ENCODE data around the gene INF2.
A peak's percentile ranks its signal among the peaks of the same experiment; 100 is the strongest.
"Not testable (repeated sequence)": the region's sequence is repeated elsewhere in the genome, so short reads cannot be mapped to it uniquely, and the experiment has no call there.

INF2 gene

DNA sequence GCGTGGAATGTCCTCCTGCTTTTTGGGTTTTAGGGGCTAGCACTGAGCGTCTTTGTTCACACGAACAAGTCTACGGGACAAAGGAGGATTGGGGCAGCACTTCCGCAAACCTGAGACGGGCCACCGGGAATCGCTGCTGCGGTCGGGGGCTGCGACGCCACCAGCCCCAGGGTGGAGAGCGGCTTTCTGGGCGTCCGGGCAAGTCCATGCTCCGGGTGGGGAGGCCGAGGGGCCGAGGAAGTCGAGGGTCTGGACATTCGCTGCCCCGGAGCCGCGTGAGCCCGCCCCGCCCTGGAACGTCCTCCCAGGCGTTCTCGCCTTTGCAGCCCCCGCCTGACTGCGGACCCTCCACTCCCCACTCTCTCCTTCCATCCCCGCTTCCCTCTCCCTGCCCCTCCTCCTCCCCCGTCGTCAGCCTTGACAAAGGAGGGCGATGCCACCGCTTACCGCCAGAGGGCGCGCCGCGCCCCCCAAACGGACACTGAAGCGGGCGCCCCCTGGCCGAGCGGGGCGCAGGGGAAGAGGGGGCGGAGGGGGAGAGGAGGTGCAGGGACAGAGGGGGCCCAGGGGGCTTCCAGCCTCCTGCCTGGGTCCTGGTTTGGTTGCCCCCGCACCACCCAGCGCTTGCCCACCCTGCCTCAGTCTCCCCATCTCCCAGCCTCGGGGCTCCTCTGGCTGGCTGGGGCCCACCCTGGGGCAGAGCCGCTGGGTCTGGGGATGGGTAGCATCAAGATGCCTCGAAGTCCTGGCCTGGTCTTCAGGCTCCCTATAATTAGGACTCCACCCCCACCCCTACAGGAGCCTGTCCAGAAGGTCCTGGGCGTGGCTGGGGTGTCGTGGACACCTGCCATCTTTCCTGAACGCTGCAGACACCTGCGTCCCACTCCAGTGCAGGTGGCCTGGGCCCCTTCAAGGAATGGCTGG, 39.1 kb upstream of the INF2 start:
- ChIA-PET POLR2A (no interaction called here), CTCF (no interaction called here)
- no peak for TF ChIP-seq CTBP1 (IDR thresholded peaks at IDR 0.05; ENCODE audit: borderline replicate concordance)
- TF ChIP-seq ZNF384 (IDR thresholded peaks at IDR 0.05) = no peak
- no peak for TF ChIP-seq HDGF (IDR thresholded peaks at IDR 0.05; ENCODE audit: borderline replicate concordance)
- no peak for TF ChIP-seq LEF1 (IDR thresholded peaks at IDR 0.05; ENCODE audit: borderline replicate concordance)
- DNase-seq (ENCODE audit: extremely low spot score) = peak; percentile 85

- POLR2A ChIA-PET = no interaction called here
- no peak for TF ChIP-seq ZNF384 (IDR thresholded peaks at IDR 0.05)
- no peak for TF ChIP-seq FOXK2 (IDR thresholded peaks at IDR 0.05)
- no peak for TF ChIP-seq SP1 (IDR thresholded peaks at IDR 0.05)
- TF ChIP-seq ELF4 (IDR thresholded peaks at IDR 0.05) = no peak
- TF ChIP-seq PKNOX1 (IDR thresholded peaks at IDR 0.05) = no peak
- TF ChIP-seq FOXM1 (IDR thresholded peaks at IDR 0.05; ENCODE audit: borderline replicate concordance) = no peak
- TF ChIP-seq CTBP1 (IDR thresholded peaks at IDR 0.05; ENCODE audit: borderline replicate concordance) = no peak
- no peak for TF ChIP-seq FOXA1 (IDR thresholded peaks at IDR 0.05)
- TF ChIP-seq NFRKB (IDR thresholded peaks at IDR 0.05) = no peak
- DNase-seq (ENCODE audit: extremely low spot score) = no peak
- CTCF ChIA-PET = no interaction called here
Measured at GRCh38 chr14:104650981-104651875, 38.2 kb upstream of the INF2 start.

DNA sequence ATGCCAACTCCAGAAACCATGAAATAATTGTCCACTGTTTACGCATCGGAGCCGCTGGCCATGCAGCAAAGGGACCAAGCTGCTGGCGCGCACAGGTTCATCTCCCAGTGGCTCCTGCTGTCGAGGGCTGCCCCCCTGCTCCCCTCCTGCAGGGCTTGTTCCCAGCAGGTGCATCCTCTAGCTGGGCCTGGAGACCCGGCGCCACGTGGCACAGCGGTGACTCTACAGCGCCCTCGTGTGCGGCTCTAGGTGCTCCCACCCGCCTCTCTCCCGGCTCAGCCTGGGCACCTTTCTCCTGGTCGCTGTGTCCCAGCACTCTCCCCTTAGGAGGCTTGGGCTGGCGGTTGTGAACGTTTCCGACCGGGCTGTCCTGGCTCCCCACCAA, 37.5 kb upstream of the INF2 start:
- CTCF ChIA-PET = no interaction called here
- no peak for DNase-seq (ENCODE audit: extremely low spot score)
- POLR2A ChIA-PET = no interaction called here
- TF ChIP-seq L3MBTL2 (conservative IDR thresholded peaks at IDR 0.05) = no peak
- TF ChIP-seq FOXM1 (IDR thresholded peaks at IDR 0.05; ENCODE audit: borderline replicate concordance) = no peak
- TF ChIP-seq FOXA1 (IDR thresholded peaks at IDR 0.05) = no peak

- CTCF ChIA-PET = no interaction called here
Measured at GRCh38 chr14:104652386-104652785, 37.0 kb upstream of the INF2 start.

DNA sequence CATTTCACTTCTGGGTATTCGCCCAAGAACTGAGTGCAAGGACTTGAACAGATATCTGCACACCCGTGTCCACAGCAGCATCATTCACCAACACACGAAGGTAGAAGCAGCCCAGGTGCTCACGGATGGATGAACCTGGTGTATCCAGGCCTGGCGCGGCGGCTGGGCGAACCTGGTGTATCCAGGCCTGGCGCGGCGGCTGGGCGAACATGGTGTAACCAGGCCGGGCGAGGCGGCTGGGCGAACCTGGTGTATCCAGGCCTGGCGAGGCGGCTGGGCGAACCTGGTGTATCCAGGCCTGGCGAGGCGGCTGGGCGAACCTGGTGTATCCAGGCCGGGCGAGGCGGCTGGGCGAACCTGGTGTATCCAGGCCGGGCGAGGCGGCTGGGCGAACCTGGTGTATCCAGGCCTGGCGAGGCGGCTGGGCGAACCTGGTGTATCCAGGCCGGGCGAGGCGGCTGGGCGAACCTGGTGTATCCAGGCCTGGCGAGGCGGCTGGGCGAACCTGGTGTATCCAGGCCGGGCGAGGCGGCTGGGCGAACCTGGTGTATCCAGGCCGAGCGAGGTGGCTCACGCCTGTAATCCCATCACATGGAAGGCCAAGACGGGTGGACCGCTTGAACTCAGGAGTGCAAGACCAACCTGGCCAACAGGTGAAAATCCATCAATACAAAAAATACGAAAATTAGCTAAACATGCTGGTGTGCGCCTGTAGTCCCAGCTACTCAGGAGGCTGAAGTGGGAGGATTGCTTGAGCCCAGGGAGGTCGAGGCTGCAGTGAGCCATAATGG, 36.1 kb upstream of the INF2 start:
- DNase-seq (ENCODE audit: extremely low spot score); CTCF ChIA-PET: not testable (repeated sequence)

More at GRCh38 chr14:104652386-104652785, 37.0 kb upstream of the INF2 start:
- POLR2A ChIA-PET = no interaction called here
- no peak for DNase-seq (ENCODE audit: extremely low spot score)
- no peak for TF ChIP-seq FOXM1 (IDR thresholded peaks at IDR 0.05; ENCODE audit: borderline replicate concordance)
- TF ChIP-seq ZNF384 (IDR thresholded peaks at IDR 0.05) = no peak
- no peak for TF ChIP-seq ELF4 (IDR thresholded peaks at IDR 0.05)
- TF ChIP-seq FOXA1 (IDR thresholded peaks at IDR 0.05) = no peak
- no peak for TF ChIP-seq FOXK2 (IDR thresholded peaks at IDR 0.05)
- TF ChIP-seq L3MBTL2 (conservative IDR thresholded peaks at IDR 0.05) = no peak
- TF ChIP-seq PKNOX1 (IDR thresholded peaks at IDR 0.05) = no peak
- TF ChIP-seq LEF1 (IDR thresholded peaks at IDR 0.05; ENCODE audit: borderline replicate concordance) = no peak
- no peak for TF ChIP-seq BHLHE40 (IDR thresholded peaks at IDR 0.05; ENCODE audit: borderline replicate concordance)
- no peak for TF ChIP-seq TARDBP (IDR thresholded peaks at IDR 0.05)
- TF ChIP-seq CTBP1 (IDR thresholded peaks at IDR 0.05; ENCODE audit: borderline replicate concordance) = no peak
- no peak for TF ChIP-seq ARNT (IDR thresholded peaks at IDR 0.05)
- TF ChIP-seq NFRKB (IDR thresholded peaks at IDR 0.05) = no peak

GRCh38 chr14:104654119-104654518, 35.3 kb upstream of the INF2 start:
- TF ChIP-seq TARDBP (IDR thresholded peaks at IDR 0.05) = no peak
- no peak for TF ChIP-seq NFRKB (IDR thresholded peaks at IDR 0.05)
- TF ChIP-seq ARNT (IDR thresholded peaks at IDR 0.05) = no peak
- TF ChIP-seq FOXK2 (IDR thresholded peaks at IDR 0.05) = no peak
- no peak for TF ChIP-seq FOXM1 (IDR thresholded peaks at IDR 0.05; ENCODE audit: borderline replicate concordance)
- no peak for TF ChIP-seq L3MBTL2 (conservative IDR thresholded peaks at IDR 0.05)
- TF ChIP-seq FOXA1 (IDR thresholded peaks at IDR 0.05) = no peak
- no peak for TF ChIP-seq BHLHE40 (IDR thresholded peaks at IDR 0.05; ENCODE audit: borderline replicate concordance)
- no peak for TF ChIP-seq LEF1 (IDR thresholded peaks at IDR 0.05; ENCODE audit: borderline replicate concordance)
- no peak for TF ChIP-seq CTBP1 (IDR thresholded peaks at IDR 0.05; ENCODE audit: borderline replicate concordance)
- TF ChIP-seq ZNF384 (IDR thresholded peaks at IDR 0.05) = no peak
- TF ChIP-seq SP1 (IDR thresholded peaks at IDR 0.05) = no peak
- no peak for TF ChIP-seq SUZ12 (IDR thresholded peaks at IDR 0.05)
- TF ChIP-seq PKNOX1 (IDR thresholded peaks at IDR 0.05) = no peak
- TF ChIP-seq HDGF (IDR thresholded peaks at IDR 0.05; ENCODE audit: borderline replicate concordance) = no peak
- no peak for TF ChIP-seq ELF4 (IDR thresholded peaks at IDR 0.05)
- ChIA-PET CTCF (no interaction called here), POLR2A (no interaction called here)
- DNase-seq (ENCODE audit: extremely low spot score) = no peak

More for the DNA sequence above, 36.1 kb upstream of the INF2 start:
- POLR2A ChIA-PET = not testable (repeated sequence)

Measured in HEK293T (cell line).